Measurements from ENCODE around the gene ERBB4. TPM values are rescaled to one million over a fixed set of nuclear protein-coding genes. Genes with fewer than 3 reads are reported as not detected.

ERBB4 gene
- total RNA-seq, 2 donors from 2014 or later: not detected

GRCh38 chr2:212536817-212537725, 1.5 kb downstream of the ERBB4 start:
- Mint-ChIP-seq H3K4me3 (peak overlapping the region; percentile 11), H3K27ac (no peak overlapping the region), H3K4me1 (ENCODE audit: low read depth in 2 of 2) (peaks cover 0 to 3% of the 10 kb centered on the region in 2 donors), H3K9me3 (no peaks in the 10 kb centered on the region), H3K27me3 (peaks cover 39 to 54% of the 10 kb centered on the region in 2 donors), H3K36me3 (peaks cover 5% of the 10 kb centered on the region)
- ATAC-seq (no peak), DNase-seq (ENCODE audit: low spot score) (no peak)

DNA sequence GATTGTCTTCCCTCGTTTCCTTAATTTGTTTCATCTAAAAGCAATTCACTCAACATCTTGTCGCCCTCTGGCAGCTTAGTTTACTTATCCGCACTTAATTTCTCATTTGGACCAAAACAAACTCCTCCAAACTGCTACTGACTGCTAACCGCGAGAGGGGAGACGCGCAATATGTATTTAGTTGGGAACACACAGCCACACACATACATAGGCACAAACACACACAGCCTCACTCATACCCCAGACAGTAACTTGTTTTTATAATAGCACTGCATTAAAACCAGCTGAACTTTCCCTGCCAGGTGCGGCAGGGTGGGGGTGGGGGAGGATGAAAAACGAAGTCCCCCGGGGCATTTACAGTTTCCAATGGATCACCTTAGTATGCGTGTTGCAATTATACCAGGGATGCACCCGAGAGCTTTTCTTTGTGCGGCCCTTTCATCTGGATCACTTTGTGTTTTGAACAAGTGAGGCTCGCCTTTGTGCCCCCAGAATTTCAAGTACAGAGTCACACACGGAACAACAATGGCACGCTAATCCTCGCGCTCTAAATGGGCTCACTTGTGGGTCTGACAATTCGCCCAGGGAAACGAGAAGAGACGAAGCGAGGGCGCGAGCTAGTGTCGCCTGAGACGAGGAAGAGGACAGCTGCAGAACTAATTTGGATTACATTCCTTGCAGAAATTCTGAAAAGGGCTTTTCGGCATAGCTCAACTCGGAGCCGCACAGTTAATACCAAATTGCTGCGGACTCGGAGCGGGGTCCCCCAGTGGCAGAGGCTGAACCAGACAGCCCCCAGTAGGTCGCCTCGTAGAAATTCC, 2.4 kb downstream of the ERBB4 start:
- no peak for DNase-seq (ENCODE audit: low spot score)
- peaks cover 5% of the 10 kb centered on the region for H3K36me3 Mint-ChIP-seq
- no peak for ATAC-seq
- H3K27me3 Mint-ChIP-seq: peaks cover 36 to 54% of the 10 kb centered on the region in 2 donors
- H3K4me3 Mint-ChIP-seq: peak overlapping the region; percentile 11
- H3K27ac Mint-ChIP-seq: no peak overlapping the region
- H3K9me3 Mint-ChIP-seq: no peaks in the 10 kb centered on the region
- peaks cover 0 to 3% of the 10 kb centered on the region in 2 donors for H3K4me1 Mint-ChIP-seq (ENCODE audit: low read depth in 2 of 2)

DNA sequence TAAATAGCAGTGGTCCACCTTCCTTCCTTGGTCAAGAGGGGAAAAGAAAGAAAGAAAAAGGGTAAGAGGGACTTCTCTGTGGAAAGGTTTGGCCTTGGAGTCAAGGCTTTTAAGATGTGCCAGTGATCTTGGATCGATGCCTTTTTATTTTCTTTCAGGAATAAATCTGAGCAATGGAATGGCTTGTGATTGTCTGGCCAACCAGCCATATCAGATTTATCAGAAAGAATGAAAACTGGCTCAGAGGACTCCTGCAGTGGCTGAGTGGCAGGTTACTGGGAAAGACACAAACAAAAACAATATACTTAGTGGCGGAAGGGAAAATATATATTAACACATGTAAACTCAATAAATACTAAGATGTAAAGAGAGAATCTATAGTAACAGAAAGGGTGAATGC, 4.3 kb downstream of the ERBB4 start:
- Mint-ChIP-seq H3K27me3 (peaks cover 26 to 41% of the 10 kb centered on the region in 2 donors), H3K9me3 (no peaks in the 10 kb centered on the region), H3K4me1 (ENCODE audit: low read depth in 2 of 2) (no peaks in the 10 kb centered on the region), H3K4me3 (no peak overlapping the region), H3K27ac (no peak overlapping the region), H3K36me3 (no peaks in the 10 kb centered on the region)
- ATAC-seq (no peak), DNase-seq (ENCODE audit: low spot score) (no peak)

DNA sequence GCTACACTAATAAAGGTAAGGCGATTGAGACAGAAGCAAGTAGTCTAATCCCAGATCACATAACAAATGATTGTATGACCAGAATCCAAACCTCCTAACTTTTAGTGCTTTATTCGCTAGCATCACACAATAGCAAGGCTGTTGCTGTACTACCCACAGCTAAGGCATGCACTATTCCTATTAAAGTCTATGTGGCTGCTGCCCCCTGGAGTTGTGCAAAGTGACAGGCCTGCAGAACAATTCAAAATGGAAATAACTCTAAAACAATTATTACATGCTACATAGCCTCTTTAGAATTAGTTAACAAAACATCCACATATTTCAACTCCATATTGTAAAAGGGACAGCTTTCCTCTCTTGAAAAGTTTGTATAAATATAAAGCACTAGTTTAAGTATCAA, 6.0 kb downstream of the ERBB4 start:
- Mint-ChIP-seq H3K4me1 (ENCODE audit: low read depth in 2 of 2) (no peaks in the 10 kb centered on the region), H3K27me3 (peaks cover 24 to 40% of the 10 kb centered on the region in 2 donors), H3K27ac (no peak overlapping the region)

GRCh38 chr2:212532087-212532486, 6.5 kb downstream of the ERBB4 start:
- H3K9me3 Mint-ChIP-seq: no peaks in the 10 kb centered on the region
- DNase-seq (ENCODE audit: low spot score): no peak
- peaks cover 20 to 37% of the 10 kb centered on the region in 2 donors for H3K27me3 Mint-ChIP-seq
- H3K27ac Mint-ChIP-seq: no peak overlapping the region
- H3K4me1 Mint-ChIP-seq (ENCODE audit: low read depth in 2 of 2): no peaks in the 10 kb centered on the region
- no peak overlapping the region for H3K4me3 Mint-ChIP-seq
- H3K36me3 Mint-ChIP-seq: no peaks in the 10 kb centered on the region
- ATAC-seq: no peak

More for the DNA sequence above, 6.0 kb downstream of the ERBB4 start:
- H3K36me3 Mint-ChIP-seq: no peaks in the 10 kb centered on the region
- no peak overlapping the region for H3K4me3 Mint-ChIP-seq
- ATAC-seq: no peak
- DNase-seq (ENCODE audit: low spot score): no peak
- no peaks in the 10 kb centered on the region for H3K9me3 Mint-ChIP-seq

DNA sequence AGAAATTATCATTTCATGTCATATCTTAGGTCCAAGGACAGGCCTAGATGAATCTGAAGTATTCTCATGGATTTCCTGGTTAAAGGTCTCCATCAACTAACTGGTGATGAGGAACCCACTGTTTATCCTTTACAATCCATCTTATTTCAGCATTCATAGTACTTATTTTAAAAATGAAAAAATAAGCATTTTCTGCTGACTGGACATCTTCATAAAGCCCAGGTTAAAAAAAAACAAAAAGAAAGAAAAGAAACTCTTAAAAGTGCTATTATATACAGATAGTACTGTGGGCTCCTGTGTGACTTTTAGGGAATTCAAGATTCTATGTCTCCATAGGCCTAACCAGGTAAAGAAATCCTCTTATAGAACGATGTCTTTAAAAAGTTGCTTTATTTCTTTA, 7.1 kb downstream of the ERBB4 start:
- ATAC-seq (no peak), DNase-seq (ENCODE audit: low spot score) (no peak)
- Mint-ChIP-seq H3K27me3 (peaks cover 15 to 31% of the 10 kb centered on the region in 2 donors), H3K27ac (no peak overlapping the region), H3K36me3 (no peaks in the 10 kb centered on the region), H3K4me3 (no peak overlapping the region), H3K4me1 (ENCODE audit: low read depth in 2 of 2) (no peaks in the 10 kb centered on the region), H3K9me3 (no peaks in the 10 kb centered on the region)

DNA sequence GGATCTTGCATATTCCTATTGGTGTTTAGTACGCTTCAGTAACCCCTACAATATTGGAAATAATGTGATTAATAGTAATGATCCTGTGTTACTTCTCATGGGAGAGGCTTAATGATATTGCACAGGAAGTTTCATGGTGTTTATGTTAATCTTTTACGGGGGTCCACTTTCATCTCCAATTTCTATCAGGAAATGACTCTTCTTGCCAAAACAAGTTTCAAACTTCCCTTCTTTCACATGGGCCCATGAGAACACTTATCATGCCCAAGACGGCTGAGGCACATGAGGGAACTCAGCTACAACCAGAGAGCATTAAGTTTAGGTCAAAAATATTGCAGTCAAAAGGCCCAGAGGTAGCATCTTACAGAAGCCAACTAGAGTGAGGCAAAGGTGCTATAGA, 7.6 kb downstream of the ERBB4 start:
- Mint-ChIP-seq H3K36me3 (no peaks in the 10 kb centered on the region), H3K9me3 (no peaks in the 10 kb centered on the region), H3K4me1 (ENCODE audit: low read depth in 2 of 2) (no peaks in the 10 kb centered on the region), H3K4me3 (no peak overlapping the region), H3K27ac (no peak overlapping the region), H3K27me3 (peaks cover 10 to 26% of the 10 kb centered on the region in 2 donors)
- no peak for ATAC-seq
- DNase-seq (ENCODE audit: low spot score): no peak

DNA sequence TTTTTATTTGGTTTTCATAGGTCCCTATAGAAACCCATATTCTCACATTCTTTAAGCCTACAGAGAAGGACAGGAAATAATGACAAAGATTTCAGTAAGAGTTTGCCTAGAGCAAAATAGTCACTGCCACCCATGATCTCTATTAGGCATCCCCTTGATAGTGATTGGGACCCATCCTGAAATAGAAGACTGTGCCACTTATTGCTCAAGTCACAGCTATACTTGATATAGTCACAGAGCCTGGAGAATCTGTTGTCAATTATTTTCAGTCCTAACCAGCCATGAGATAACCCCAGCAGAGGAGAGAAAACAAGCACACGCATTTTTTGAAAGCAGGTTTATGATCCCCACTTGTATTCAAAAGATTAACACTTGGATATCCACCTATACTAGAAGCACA, 8.2 kb downstream of the ERBB4 start:
- H3K4me1 Mint-ChIP-seq (ENCODE audit: low read depth in 2 of 2): no peaks in the 10 kb centered on the region
- H3K9me3 Mint-ChIP-seq: no peaks in the 10 kb centered on the region
- no peaks in the 10 kb centered on the region for H3K36me3 Mint-ChIP-seq
- H3K27me3 Mint-ChIP-seq: peaks cover 7 to 20% of the 10 kb centered on the region in 2 donors
- no peak overlapping the region for H3K27ac Mint-ChIP-seq
- DNase-seq (ENCODE audit: low spot score): no peak
- ATAC-seq: no peak
- H3K4me3 Mint-ChIP-seq: no peak overlapping the region

DNA sequence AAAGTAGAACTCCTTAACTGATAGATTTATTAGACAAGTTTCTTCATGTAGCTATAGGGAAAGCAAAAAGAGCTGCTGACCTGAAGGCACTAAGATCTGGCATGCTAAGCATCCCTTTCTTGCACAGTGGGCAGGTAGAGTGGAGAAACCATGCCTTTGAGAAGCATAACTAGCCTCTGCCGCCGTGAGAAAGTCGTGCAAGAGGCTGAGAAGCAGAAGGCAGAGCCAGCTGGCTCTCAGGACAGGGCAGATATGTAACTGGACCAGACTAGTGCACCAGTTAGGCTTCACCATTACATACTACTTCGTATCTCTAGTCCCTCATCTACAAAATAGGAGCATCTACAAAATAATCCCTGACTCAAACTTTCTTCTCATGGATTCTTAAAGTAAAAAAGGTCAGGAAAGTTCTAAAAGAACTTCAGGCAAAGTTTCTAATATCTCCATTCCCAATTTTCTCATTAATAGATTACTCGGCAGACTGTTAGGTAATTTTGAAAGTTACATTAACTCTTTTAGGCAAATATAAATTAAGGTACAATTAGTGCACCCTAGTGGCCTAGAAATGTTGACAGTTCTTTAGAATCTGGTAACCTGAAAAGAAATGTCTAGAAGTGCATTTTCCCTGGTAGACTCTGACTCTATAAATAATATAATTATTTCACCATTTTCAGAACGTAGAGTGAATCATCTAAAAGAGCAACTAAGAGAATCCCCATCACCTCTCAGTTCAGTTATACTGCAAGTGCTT, 10.3 kb downstream of the ERBB4 start:
- Mint-ChIP-seq H3K27me3 (peaks cover 0 to 5% of the 10 kb centered on the region in 2 donors), H3K9me3 (no peaks in the 10 kb centered on the region)
- ATAC-seq: no peak

DNA sequence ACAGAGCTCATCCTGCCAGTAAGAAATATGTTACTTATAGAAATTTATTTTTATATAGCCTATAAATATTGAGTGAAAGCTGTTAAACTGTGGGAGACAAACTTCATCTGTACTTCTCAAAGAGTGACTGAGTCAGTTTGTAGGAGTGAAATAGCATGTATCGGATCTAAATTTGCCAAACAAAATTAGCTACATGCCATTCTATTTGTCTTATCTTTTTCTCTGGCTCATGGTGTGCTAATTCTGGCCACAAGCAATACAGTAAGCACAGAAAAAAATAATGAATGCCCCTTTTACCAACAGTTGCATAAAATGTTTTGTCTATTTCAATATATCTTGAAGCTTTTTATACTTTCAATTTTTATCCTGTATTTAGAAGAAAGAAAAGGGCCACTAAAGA, 12.5 kb downstream of the ERBB4 start:
- Mint-ChIP-seq H3K36me3 (no peaks in the 10 kb centered on the region), H3K27ac (no peak overlapping the region), H3K27me3 (peaks cover 0 to 3% of the 10 kb centered on the region in 2 donors), H3K4me1 (ENCODE audit: low read depth in 2 of 2) (no peaks in the 10 kb centered on the region), H3K9me3 (no peaks in the 10 kb centered on the region), H3K4me3 (no peak overlapping the region)
- ATAC-seq (no peak), DNase-seq (ENCODE audit: low spot score) (no peak)

More for the DNA sequence above, 10.3 kb downstream of the ERBB4 start:
- Mint-ChIP-seq H3K36me3 (no peaks in the 10 kb centered on the region), H3K4me3 (no peak overlapping the region), H3K4me1 (ENCODE audit: low read depth in 2 of 2) (no peaks in the 10 kb centered on the region), H3K27ac (no peak overlapping the region)
- DNase-seq (ENCODE audit: low spot score): no peak

- Mint-ChIP-seq H3K27me3 (no peaks in the 10 kb centered on the region), H3K36me3 (no peaks in the 10 kb centered on the region), H3K27ac (no peak overlapping the region), H3K4me3 (no peak overlapping the region), H3K9me3 (no peaks in the 10 kb centered on the region), H3K4me1 (ENCODE audit: low read depth in 2 of 2) (no peaks in the 10 kb centered on the region)
- ATAC-seq: no peak
- DNase-seq (ENCODE audit: low spot score): no peak
Measured at GRCh38 chr2:212523756-212524155, 14.8 kb downstream of the ERBB4 start.

DNA sequence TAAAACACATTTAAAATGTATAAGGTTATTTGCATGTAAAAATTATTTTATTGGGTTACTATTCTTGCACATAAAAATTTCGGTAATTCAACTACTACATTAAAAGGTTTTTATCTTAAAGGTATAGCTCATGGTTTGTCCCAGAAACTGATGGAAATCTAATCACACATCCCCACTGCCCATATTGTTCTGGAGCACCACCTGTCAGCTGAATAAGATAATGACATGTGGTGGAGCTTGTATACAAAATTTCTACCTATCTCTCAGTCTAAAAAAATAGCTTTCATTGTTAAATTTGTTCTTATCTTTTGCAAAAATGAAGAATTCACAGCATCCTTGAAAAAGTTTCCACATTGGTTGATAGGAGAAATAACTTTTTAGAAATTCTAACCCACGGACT, 18.3 kb downstream of the ERBB4 start:
- DNase-seq (ENCODE audit: low spot score) (no peak), ATAC-seq (no peak)
- H3K27ac Mint-ChIP-seq: no peak overlapping the region
- H3K4me1 Mint-ChIP-seq (ENCODE audit: low read depth in 2 of 2): no peaks in the 10 kb centered on the region
- H3K9me3 Mint-ChIP-seq: no peaks in the 10 kb centered on the region
- no peak overlapping the region for H3K4me3 Mint-ChIP-seq
- no peaks in the 10 kb centered on the region for H3K36me3 Mint-ChIP-seq
- H3K27me3 Mint-ChIP-seq: no peaks in the 10 kb centered on the region

DNA sequence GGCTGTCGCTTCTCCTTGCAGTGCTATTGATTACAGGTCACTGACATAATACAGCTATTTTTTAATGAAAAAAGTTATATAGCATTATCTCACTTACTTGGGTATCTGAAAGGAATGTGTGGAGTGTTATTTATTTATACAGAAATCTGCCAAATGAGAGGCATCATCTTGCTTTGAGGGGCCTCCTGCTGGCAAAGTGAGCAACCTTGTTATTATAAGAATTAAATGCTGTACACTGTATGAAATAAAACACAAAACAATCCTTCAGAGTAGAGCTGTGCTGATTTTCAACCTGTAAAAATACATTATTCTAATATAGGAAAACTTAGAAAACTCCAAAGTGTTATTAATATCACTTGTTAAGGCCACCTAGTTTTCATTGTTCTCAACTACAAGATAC, 20.9 kb downstream of the ERBB4 start:
- Mint-ChIP-seq H3K4me3 (no peak overlapping the region), H3K36me3 (no peaks in the 10 kb centered on the region), H3K9me3 (no peaks in the 10 kb centered on the region), H3K27ac (no peak overlapping the region), H3K4me1 (ENCODE audit: low read depth in 2 of 2) (no peaks in the 10 kb centered on the region), H3K27me3 (no peaks in the 10 kb centered on the region)
- ATAC-seq (no peak), DNase-seq (ENCODE audit: low spot score) (no peak)
